HG03095 (cell line): ENCODE results near the gene WEE2.

ENCODE experiments used
- ATAC-seq: cut with Tn5 transposase; IDR thresholded peaks from one replicate; pipeline ENCODE4 v1.9.1; 2021; ENCODE audit warnings: moderate library complexity; ENCODE audit not compliant: unreplicated experiment

The WEE2 gene

DNA sequence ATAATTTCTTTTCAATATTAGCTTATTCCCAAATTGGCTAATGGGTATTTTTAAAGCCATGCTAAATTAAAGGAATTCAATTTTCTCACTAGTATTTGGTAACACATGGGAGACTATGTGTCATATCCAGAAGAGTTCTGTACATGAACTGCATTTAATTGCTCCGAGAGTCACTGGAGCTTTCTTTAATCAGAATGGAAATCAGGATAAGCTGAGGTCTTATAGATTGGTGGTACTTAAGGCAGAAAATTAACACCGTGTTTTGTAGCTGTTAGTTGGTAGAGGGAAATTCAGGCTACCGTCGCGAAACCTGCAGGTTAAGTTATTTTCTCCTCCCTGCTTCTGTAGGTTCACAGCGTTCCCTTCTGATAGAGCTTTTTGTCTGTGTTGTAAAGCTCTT is at the start of gene WEE2:
Gene WEE2 (plus strand): TSS at position 3 of the 400 bp plus-strand sequence. CDS start 406 bp downstream, outside the sequence.
- ATAC-seq = no peak

GRCh38 chr7:141659501-141659900 is 48.7 kb upstream of the WEE2 start:
- ATAC-seq = no peak

- ATAC-seq = no peak
These were observed 47.9 kb upstream of the WEE2 start for GRCh38 chr7:141660259-141660658.

GRCh38 chr7:141663081-141663849 is 44.9 kb upstream of the WEE2 start:
- no peak for ATAC-seq

DNA sequence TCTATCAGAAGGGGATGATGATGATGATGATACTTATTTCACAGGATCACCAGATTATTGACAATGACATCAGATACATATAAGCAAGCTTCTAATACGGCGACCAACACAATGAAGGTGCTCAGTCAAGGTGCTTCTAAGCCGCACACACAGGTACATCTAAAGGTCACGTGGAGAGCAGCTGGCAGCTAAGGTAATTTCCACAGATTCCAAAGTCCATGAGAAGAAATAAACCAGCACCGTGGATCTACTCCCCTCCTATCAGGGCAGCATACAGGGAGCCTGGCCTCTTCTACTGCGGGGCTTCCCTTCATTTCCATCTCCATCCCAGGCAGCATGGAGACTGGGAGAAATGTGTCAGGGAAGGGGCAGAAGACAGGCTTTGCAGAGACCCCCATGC is 43.7 kb upstream of the WEE2 start:
- ATAC-seq = no peak

- no peak for ATAC-seq
These were observed 42.7 kb upstream of the WEE2 start for GRCh38 chr7:141665208-141666035.

- ATAC-seq = no peak
These were observed 42.1 kb upstream of the WEE2 start for GRCh38 chr7:141666071-141666470.

DNA sequence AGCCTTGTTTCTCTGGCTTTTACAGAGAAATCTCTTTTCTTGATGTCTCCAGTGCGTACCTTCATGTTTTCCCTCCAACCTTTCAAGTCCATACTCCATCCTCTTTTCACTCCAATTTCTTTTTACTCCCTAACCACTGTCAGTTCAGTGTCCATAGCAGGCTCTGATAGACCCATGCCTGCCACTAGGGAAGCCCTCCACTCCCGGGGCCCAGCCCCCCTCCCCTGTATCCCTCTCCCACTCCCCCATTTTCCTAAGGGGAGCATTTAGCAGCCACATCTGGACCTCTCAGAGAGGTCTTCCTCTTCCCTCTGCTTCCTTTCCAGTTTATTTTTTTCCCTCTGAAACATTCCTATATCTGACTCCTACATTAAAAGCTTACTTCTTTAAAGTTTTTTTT is 39.3 kb upstream of the WEE2 start:
- no peak for ATAC-seq

DNA sequence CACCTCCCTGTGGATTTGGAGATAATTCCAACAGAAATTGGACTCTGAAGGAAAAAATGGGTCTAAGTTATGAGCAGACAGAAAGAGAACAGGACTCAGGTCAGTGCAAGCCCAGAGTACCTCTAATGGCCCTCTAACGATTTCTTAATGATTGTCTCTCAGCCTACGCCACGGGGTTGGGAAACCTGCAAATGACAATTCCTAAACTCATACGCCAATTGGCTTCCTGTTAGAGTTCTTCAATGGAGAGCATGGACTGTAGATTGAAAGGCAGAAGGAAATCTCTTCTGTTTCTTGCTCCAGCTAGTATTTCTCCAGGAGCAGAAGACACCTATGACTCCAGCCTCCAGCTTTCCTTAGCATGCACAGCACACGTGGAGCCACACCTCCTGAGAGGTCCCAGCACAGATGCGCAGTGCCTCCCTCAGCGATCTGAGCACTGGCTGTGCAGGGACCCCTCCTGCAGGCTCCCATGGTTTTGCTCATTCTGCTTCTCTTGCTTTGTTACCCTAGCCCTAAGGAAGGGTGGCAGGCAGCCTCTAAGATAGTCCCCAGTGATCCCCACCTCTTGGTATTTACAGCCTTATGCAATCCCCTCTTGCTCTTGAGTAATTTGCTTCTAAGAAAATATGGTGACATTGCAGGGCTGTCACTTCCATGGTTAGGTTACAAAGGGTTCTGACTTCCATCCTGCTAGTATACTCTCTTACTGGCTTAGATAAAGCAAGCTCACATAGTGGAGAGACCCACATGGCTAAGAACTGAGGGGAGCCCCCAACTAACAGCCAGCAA is 36.3 kb upstream of the WEE2 start:
- no peak for ATAC-seq

- ATAC-seq = no peak
These were observed 34.8 kb upstream of the WEE2 start for GRCh38 chr7:141673346-141673745.

GRCh38 chr7:141674171-141674671 is 33.9 kb upstream of the WEE2 start:
- ATAC-seq = no peak

GRCh38 chr7:141674702-141675101 is 33.5 kb upstream of the WEE2 start:
- no peak for ATAC-seq

DNA sequence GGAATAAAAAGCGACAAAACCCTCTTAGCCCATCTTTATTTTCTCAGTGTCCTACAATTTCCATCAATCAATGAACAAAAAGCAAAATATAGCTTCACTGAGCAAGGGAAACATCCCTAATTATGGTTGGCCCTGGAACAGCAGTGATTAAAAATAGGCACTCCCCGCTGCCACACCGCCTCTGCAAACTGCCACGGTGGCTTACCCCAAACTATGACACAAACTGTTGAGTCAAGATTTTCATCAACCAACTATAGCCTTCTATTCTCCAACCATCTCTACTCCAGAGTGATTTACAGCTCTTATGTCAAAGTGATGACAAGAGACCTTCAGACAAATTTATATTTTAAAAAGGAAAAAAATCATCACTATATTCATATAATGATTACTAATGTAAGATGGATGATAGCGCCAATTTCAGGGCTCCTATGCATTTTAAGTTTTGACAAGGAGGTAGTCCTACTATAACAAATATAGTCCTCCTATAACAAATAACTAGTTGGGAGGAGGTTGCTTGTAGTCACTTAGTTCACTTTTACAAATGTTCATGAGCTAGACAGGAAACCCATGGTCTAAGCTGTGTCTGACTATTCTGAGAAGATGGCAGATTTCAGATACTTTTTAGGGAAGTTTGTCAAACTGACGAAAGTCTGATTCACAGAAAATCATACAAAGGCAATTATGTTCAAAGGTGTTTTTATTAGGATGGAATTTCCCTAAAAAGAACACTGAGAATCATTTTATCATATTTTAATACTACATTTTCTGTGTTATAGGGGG is 32.5 kb upstream of the WEE2 start:
- ATAC-seq = no peak

GRCh38 chr7:141676618-141677017 is 31.5 kb upstream of the WEE2 start:
- ATAC-seq = no peak

- ATAC-seq = peak; percentile 66
These were observed 29.1 kb upstream of the WEE2 start for GRCh38 chr7:141679014-141679413.

GRCh38 chr7:141685285-141686023 is 22.7 kb upstream of the WEE2 start:
- ATAC-seq = no peak

GRCh38 chr7:141686074-141686473 is 22.1 kb upstream of the WEE2 start:
- ATAC-seq = no peak

DNA sequence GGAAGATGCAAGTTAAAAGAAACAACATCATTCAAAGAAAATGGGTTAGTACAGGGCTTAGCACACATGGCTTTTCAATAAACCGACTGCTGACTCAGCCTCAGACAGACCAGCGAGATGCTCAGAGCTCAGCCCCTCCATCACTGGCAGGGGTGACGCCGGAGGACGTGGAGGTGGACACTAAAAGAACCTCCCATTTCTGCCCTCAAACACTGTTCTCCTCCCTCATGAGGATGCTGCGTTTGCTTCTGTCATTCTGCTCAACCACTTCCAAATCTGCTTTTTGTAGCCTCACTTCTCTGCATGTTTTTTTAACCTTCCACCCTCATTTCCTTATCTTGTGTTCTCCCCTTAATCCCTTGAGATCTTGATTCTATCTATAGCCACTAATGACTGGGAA is 21.5 kb upstream of the WEE2 start:
- ATAC-seq = no peak

GRCh38 chr7:141688043-141688442 is 20.1 kb upstream of the WEE2 start:
- no peak for ATAC-seq
